GM23248 (cell line): Measurements from ENCODE around the gene PLXNA1.

Experiments
- EZH2 ChIP-seq: fragments of 200-600 bp; sonication (generic); IDR thresholded peaks from 2 replicates; pipeline ENCODE4 v1.6.1; 2018; ENCODE audit warnings: antibody characterized with exemption, mild to moderate bottlenecking; ENCODE audit not compliant: insufficient read depth, poor library complexity, severe bottlenecking
- EZH2phosphoT487 ChIP-seq: fragments of 200-600 bp; sonication (generic); IDR thresholded peaks from 2 replicates; pipeline ENCODE4 v1.6.1; 2018; ENCODE audit warnings: antibody characterized with exemption, moderate library complexity, mild to moderate bottlenecking, low read depth; ENCODE audit not compliant: insufficient read depth

GRCh38 chr3:127027061-127027735, 44.3 kb downstream of the PLXNA1 start:
- TF ChIP-seq EZH2 (no peak), EZH2phosphoT487 (no peak)
